Measurements from ENCODE around the gene PLRG1.

GRCh38 chr4:154519214-154519613 lies 31.0 kb downstream of the PLRG1 start:
- TF ChIP-seq CTCF (IDR thresholded peaks at IDR 0.05) (no peak), POLR2A (IDR thresholded peaks at IDR 0.05; ENCODE audit: low read depth) (no peak), EP300 (IDR thresholded peaks at IDR 0.05) (no peak), POLR2AphosphoS5 (IDR thresholded peaks at IDR 0.05) (no peak)

All from esophagus muscularis mucosa (tissue), 4 donors.